HG02938 (cell line): ENCODE data around the gene ETV7.
"Not testable (repeated sequence)": the region's sequence is repeated elsewhere in the genome, so short reads cannot be mapped to it uniquely, and the experiment has no call there.

Source experiments
- ATAC-seq: cut with Tn5 transposase; IDR thresholded peaks from one replicate; pipeline ENCODE4 v1.9.1; 2021; ENCODE audit warnings: mild to moderate bottlenecking, moderate library complexity; ENCODE audit not compliant: unreplicated experiment

ETV7 gene

DNA sequence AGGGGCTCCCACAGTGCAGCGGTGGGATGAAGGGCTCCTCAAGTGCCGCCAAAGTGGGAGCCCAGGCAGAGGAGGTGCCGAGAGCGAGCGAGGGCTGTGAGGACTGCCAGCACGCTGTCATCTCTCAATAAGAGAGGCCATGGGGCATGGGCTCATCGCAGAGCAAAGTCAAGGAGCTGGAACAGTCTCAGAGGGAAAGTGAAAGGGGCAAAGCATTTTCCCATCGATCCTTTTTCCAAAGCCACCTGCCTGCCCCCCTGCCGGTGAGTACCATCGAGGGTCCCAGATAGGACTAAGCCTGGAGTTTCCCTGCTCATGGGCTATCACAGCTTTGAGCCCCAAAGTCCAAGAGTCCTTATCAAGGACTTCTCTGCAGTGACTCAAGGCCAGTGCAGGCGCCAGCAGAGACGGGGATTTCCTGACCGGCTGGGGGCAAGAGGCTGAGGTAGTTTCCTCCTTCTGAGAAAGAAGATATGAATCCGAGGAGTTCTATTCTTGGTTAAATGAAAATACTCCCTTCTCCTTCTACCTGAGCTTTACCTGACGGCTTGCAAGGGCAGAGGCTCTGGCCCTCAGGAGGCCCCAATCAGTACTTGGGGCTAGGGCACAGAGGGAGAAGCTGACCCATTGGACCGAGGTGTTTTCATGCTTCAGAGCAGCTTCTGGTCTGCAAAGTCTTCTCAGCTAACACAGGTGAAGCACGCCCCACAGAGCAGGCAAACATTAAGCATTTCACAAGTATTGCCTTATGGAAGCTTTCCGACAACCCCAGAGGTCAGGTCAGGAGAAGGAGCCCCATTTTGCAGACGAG lies 22.6 kb downstream of the ETV7 start:
- ATAC-seq, result no peak

DNA sequence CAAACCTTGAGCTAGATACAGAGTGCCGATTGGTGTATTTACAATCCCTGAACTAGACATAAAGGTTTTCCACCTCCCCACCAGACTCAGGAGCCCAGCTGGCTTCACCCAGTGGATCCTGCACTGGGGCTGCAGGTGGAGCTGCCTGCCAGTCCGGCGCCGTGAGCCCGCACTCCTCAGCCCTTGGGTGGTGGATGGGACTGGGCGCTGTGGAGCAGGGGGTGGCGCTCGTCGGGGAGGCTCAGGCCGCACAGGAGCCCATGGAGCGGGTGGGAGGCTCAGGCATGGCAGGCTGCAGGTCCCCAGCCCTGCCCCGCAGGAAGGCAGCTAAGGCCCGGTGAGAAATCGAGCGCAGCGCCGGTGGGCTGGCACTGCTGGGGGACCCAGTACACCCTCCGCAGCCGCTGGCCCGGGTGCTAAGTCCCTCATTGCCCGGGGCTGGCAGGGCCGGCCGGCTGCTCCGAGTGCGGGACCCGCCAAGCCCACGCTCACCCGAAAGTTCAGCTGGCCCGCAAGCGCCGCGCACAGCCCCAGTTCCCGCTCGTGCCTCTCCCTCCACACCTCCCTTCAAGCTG lies 23.3 kb downstream of the ETV7 start:
- not testable (repeated sequence) for ATAC-seq

DNA sequence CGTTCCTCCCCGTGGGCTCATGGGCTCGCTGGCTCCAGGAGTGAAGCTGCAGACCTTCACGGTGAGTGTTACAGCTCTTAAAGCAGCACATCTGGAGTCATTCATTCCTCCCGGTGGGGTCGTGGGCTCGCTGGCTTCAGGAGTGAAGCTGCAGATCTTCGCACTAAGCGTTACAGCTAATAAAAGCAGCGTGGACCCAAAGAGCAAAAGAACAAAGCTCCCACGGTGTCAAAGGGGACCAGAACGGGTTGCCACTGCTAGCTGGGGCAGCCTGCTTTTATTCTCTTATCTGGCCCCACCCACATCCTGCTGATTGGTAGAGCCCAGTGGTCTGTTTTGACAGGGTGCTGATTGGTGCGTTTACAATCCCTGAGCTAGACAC lies 24.1 kb downstream of the ETV7 start:
- not testable (repeated sequence) for ATAC-seq

DNA sequence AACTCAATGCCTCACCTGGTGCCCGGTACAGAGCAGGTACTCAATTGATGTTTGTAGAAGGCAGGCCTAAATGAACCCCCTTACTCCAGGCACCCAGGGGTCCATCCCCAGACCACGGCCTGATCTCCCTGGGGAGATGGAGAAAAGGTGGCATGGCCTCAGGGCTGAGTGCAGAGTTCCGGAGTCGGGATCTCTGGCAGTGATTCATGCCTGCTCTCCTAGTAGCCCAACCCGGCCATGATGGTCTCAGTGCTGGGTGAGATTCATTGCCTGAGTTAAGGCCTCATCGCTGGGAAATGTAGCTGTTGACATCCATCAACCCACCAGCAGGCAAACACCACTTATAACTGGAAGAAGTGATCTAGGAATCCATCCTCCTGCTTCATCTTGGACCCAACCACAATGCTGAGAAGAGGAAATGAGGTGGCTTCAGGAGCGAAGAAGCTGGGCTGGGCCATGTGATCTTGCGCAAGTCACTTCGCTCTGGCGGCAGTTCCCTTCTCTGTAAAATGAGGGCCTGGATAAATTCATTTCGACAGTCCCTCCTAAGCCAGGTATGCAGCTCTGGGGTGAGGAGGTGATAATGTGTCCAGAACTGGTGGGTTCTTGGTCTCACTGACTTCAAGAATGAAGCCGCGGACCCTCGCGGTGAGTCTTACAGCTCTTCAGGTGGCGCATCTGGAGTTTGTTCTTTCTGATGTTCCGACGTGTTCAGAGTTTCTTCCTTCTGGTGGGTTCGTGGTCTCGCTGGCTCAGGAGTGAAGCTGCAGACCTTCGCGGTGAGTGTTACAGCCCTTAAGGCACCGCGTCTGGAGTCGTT lies 24.7 kb downstream of the ETV7 start:
- ATAC-seq, result no peak

DNA sequence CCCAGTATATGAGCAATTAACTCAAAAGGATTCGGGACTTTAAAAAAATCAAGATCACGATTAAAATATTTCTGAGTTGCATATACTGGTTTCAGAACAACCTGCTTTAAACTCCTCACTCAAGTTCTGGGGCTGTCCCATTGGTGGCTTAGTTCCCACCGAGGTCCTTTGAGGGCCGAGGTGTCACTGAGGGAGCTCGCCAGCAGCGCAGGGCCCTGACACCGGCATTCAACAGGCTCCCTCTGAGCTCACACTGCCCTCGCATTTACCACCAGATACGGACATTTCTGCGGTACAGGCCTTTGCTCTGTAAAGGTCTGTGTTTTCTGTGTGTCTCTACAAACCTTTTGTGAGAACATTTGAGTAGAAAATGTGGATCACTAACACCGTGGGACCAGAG lies 26.4 kb downstream of the ETV7 start:
- no peak for ATAC-seq

DNA sequence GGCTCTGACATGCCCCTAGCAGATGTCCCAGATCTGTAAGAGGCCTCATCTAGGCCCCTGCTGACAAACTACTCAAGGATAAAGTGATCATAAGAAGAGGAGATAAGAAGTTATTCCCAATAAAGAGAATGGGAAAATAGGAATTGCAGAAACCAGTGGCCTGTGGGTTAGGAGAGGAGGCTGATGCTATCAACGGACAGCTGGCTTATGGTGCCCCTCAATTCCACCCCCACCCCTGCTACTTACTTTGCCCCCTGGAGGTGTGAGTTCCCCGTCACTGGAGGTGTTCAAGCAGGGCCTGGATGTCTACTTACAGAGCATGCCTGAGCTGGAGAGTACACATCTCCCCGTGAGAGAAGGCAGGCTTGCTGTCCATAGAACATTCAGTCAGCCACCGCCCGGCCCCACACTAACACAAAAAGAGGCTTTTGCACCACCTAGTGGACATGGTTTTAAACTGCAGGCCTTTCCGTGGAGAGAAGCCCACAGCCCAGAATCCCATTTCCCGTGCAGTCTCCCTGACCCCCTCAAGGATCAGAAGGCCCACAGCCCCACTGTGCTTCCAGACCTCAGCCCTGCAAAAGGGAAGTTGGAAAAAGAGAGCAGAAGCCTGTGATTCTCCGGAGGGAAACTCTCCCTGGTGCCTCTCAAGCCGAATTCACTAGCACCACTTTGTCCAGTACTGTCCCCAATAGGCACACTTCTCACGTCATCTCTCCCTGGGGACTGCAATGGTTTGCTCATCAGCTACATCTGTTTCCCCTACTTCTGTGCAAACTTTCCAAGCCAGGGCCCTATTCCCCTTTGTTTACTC lies 27.0 kb downstream of the ETV7 start:
- ATAC-seq, result no peak

DNA sequence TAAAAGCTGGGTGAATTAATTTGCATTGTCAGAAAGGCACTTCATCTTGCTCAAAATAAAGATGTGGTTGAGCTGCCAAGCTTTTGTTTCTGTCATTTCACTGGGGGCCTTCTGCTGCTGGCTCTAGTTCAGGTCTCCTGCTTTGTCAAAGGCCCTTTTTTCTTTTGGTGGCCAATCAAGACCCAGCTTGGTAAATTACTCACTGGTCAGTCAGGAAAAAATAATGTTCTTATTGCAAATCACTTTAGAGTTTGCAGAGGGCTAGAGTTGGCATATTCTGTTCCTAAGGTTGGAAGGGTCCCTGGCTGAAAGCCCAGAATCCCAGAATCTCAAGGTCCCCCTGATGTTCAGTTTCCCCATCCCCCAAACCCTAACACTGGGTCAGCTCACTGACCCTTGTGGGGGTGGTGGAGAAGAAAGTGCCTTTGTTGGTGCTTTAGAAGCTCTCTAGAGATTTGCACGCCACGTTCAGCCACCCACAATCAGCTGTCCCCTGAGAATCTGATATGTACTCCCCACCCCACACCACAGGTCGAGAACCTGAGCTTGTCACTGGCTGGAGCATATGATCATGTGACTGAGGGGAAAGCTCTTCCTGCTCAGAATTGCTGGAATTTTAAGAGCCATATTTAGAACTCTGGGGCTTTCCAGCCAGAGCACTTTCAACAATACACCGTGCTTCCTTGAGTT lies 29.1 kb downstream of the ETV7 start:
- no peak for ATAC-seq

DNA sequence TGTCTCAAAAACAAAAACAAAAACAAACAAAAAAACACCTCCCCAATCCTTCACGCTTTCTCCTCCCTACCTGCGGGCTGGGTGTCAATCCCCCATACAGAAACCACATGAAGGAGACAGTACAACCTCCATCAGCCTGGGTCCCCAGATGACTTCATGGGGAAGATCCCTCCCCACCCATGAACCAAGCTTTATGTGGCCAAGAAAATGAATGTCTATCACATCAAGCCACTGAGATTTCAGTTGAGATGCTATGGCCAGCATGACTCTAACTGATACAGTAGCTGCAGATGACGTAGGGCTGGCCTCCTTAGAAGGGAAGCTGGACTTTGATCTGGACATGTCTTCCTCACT lies 29.6 kb downstream of the ETV7 start:
- ATAC-seq, result no peak

DNA sequence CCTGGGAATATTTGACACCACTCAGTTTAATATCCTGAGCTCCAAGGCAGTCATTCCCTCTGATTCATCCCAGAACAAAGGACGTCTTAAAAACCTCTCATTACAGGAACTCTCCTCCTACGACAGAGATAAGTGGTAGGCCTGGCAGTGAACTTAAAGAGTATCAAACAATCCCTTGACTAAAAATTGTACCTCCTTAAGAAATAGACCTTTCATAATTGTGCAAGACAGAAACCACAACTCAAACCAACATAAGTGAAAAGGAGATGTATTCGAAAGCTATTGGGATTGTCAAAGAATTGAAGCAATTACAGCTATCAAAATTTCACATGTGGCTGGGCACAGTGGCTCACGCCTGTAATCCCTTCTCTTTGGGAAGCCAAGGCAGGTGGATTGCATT lies 31.6 kb downstream of the ETV7 start:
- ATAC-seq, result no peak

DNA sequence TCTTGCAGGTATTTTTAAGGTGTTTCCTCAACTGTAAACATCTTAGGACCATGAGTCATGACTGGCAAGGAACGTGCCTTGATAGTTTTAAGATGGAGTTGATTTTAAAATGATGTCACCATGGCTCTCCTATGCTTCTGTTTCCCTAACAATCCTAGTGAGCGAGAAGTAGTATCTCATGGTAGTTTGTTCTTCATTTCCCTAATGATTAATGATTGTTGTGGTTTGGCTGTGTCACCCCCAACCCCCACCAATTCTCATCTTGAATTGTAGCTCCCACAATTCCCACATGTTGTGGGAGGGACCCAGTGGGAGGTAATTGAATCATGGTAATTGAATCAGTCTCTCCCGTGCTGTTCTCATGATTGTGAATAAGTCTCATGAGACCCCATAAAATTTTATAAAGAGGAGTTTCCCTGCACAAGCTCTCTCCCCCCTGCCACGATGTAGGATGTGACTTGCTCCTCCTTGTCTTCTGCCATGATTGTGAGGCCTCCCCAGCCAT lies 34.0 kb downstream of the ETV7 start:
- no peak for ATAC-seq

DNA sequence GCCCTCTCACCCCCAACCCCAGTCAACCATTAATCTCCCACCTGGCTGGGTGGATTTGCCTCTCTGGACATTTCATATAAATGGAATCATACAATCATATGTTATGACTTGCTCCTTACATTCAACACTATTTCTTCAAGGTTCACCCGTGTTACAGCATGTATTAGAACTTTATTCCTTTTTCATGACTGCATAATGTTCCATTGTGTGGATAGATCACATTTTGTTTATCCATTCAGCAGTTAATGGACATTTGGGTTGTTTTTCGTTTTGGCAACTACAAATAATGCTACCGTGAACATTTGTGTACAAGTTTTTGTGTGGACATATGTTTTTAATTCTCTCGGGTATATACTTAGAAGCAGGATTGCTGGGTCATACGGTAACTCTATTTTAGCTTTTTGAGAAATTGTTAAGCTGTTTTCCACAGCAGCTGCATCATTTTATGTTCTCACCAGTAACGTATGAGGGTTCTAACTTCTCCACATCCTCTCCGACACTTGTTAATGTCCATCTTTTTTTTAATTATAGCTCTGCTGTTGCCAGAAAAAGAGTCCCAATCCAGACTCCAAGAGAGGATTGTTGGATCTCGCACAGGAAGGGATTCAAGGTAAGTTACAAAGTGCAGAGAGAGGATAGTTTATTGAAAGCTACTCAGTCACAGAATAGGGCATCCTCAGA lies 34.9 kb downstream of the ETV7 start:
- ATAC-seq, result no peak

DNA sequence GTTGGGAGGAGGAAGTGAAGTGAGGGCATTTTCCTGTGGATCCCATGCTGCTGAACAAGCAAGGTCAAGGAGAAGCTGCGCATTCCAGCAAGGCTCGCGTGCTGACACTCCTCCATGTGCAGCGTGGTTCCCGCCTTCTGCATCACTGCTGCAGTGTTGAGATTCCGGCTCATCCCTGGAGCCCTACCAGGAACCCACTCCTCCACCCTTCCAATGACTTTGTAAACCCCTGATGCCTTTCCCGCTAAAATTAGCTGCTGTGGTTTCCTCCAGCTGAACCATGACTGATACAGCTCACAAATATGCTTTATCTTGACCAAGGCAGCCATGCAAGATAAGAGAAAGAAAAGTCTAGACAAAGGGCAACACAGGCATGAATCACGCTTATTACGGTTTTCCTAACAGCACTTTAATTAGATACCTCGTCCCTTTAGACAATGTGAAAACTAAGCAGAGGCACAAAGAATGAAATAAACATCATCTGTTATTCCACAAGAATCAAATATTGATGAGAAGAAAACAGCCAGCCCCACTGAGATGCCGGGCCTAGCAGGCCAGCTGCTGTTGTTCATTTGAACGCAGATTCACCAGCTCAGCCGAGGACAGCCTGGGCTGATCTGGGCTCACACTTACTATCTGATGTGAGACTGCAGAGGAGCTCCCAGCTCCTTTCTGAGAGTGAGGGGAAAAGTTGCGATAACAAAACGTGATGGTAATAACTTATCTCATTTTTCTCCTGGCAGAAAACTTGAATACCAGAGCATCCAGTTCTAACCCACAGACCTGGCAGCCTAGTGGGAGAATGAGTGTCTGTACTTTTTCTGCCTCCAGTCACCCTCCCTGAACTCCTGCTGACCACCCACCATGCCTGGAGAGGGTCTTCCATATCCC lies 36.5 kb downstream of the ETV7 start:
- ATAC-seq, result no peak

DNA sequence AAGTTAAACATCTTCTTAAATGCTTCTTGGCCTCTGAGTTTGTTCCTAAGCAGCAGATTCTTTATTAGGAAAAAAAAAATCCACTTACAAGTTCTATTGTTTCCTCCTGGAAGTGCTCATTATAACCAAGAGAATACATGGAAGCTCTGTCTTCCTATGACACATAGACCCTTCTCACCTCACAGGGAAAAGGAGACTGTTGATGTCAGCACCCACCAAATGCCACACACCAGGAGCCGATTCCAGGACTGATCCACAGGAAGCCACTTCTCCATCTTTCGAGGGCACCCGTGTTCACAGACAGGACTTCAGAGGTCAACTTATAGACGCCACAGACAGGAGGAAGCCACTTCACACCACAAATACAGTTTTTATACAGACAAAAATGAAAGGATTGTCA lies 37.4 kb downstream of the ETV7 start:
- ATAC-seq, result no peak

DNA sequence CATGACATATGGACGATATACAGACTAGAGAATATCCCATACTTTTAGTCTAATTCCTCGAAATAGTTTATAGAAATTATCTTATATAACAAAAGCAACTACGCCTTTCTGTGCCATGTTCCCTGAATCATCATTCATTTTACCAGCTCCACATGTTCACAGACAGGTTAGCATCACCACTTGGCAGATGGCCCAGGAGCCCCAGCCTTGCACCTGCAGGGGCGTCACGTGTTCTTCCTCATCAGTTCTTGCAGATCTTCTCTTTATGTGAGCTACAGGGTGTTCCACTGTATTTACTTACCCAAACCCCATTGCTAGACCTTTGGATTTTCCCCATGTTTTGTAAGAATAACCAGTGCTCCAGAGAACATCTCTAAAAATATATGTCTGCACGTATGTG lies 38.2 kb downstream of the ETV7 start:
- no peak for ATAC-seq

DNA sequence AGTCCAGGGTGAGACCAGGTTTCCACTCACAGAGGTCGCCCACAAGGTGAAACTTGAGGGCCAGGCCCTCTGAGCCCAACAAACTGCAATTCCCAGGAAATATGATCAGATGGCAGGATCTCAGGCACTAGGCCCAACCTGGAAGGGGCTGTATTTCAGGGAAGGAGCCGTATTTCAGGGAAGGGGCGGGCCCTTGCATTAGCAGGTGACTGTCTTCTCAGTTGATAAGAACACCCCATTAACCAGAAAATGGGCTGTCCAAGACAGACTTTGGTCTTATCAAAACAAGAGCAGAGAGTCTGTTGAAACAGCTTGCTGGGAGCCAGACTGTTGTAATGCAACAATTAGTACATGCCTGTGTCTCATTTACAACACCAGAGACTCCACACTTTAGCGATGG lies 39.8 kb downstream of the ETV7 start:
- no peak for ATAC-seq

DNA sequence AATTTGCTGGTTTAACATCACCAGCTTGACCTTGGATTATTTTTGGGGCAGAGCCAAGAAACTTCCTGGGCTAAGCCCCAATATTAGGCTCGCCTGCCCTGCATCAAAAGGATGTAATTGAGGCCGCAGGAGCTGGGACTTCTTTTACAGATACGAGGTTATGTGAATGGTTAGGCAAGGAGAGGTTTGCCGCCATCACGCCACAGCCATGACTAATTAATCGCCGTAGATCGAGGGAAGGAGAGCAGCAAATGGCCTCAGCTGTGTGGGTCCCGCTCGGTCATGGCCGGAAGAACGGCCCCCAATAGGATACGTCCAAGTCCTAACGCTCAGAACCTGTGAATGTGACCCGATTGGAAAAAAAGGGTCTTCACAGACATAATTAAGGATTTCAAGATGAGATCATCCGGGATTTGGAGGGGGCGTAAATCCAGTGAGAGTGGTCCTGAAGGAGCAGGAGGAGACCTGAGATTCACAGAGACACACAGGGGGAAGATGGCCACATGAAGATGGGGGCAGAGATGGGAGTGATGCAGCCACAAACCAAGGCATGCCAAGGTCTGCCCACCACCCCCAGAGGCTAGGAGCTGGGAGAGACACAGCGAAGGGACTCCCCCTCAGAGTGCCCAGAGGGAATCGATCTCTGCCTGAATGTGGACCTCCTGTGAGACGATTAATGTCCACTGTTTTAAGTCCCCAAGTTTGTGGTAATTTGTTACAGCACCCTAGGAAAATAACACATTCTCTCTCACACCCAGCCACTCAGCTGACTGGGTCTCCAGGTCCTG lies 40.8 kb downstream of the ETV7 start:
- no peak for ATAC-seq

DNA sequence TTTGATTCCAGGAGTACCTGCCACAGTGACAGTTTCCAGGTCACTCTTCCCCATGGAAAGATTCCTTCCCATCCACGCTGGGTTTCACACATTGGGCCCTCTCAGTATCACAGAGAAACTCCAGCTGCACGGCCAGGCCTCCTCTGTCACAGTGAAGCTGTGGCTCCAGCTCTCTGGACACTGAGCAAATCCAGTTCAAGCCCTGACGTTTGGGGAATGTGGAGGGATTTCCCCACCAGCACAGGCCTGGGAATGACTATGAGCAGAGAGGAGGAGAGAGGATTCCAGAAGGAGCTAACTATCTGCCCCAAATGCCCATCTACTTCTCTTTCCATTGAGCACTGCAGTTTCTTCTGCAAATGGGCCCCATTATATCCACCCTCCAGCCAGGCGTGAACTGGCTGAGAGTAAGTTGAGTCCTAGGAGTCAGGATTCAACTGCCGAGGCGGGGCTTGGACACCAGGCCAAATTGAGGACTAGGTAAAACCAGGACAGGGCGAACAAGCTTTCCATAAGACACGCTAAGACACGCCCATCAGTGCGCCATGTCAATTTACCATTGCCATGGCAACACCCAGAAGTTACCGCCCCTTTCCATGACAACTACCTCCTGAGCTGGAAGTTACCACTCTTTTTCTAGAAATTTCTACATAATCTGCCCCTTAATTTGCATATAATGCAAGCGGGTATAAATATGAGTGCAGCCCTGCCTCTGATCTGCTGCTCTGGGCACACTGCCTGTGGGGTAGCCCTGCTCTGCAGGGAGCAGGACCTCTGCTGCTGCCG lies 41.6 kb downstream of the ETV7 start:
- no peak for ATAC-seq
